Stimulated activated CD8-positive, alpha-beta memory T cell treated with anti-CD3 and anti-CD28 coated beads, Interleukin-15, amount 100 ng/mL, for 48 hours (primary cell): ENCODE results near the gene SNRPB.

ENCODE experiments used
- DNase-seq, 2 donors: peaks; one replicate each; pipeline ENCODE4 v3.0.0-alpha.2; 2020; ENCODE audit warnings: low read depth in 2 of 2

Gene SNRPB

GRCh38 chr20:2429051-2429450, 41.5 kb downstream of the SNRPB start:
- no peak for DNase-seq

GRCh38 chr20:2421247-2421646, 49.3 kb downstream of the SNRPB start:
- DNase-seq = no peak

GRCh38 chr20:2420510-2420909, 50.1 kb downstream of the SNRPB start:
- DNase-seq = no peak

- DNase-seq = no peak
These were observed 52.2 kb downstream of the SNRPB start for GRCh38 chr20:2418388-2418787.

GRCh38 chr20:2417213-2417541, 53.4 kb downstream of the SNRPB start:
- no peak for DNase-seq

GRCh38 chr20:2416541-2417212, 53.9 kb downstream of the SNRPB start:
- no peak for DNase-seq
